GM12865 (cell line): ENCODE data around the gene ACSL3.
"Not testable (repeated sequence)": the region's sequence is repeated elsewhere in the genome, so short reads cannot be mapped to it uniquely, and the experiment has no call there.

ENCODE experiments used
- DNase-seq: peaks from one replicate; pipeline ENCODE4 v3.0.0; 2010; ENCODE audit warnings: low read depth
- H3K4me3 ChIP-seq: 2 replicates; pipeline ENCODE4 v1.5.1; 2011; ENCODE audit warnings: mild to moderate bottlenecking, low read depth, low read length, control low read depth
- CTCF ChIP-seq: IDR thresholded peaks from 2 replicates; pipeline ENCODE4 v1.5.1; 2011; ENCODE audit warnings: low read length, control low read depth, low read depth, inconsistent platforms; ENCODE audit not compliant: insufficient read depth; ENCODE audit errors: missing control alignments

ACSL3 gene

GRCh38 chr2:222840060-222840802 lies 20.6 kb upstream of the ACSL3 start:
- H3K4me3 ChIP-seq, result no peak overlapping the region
- no peak for TF ChIP-seq CTCF

GRCh38 chr2:222842491-222843174 lies 18.2 kb upstream of the ACSL3 start:
- no peak for TF ChIP-seq CTCF
- no peak overlapping the region for H3K4me3 ChIP-seq
- DNase-seq, result no peak

More at GRCh38 chr2:222840060-222840802, 20.6 kb upstream of the ACSL3 start:
- DNase-seq, result no peak

GRCh38 chr2:222844323-222844722 lies 16.5 kb upstream of the ACSL3 start:
- DNase-seq, result no peak
- no peak overlapping the region for H3K4me3 ChIP-seq
- no peak for TF ChIP-seq CTCF

GRCh38 chr2:222845314-222845713 lies 15.5 kb upstream of the ACSL3 start:
- DNase-seq, H3K4me3 ChIP-seq: not testable (repeated sequence)

- TF ChIP-seq CTCF, result no peak
- DNase-seq, result no peak
- H3K4me3 ChIP-seq, result no peak overlapping the region
Observed at GRCh38 chr2:222846003-222846402, 14.8 kb upstream of the ACSL3 start.

- not testable (repeated sequence) for H3K4me3 ChIP-seq, DNase-seq
Observed at GRCh38 chr2:222848031-222848430, 12.8 kb upstream of the ACSL3 start.

- no peak overlapping the region for H3K4me3 ChIP-seq
- TF ChIP-seq CTCF, result no peak
- no peak for DNase-seq
Observed at GRCh38 chr2:222848862-222849261, 12.0 kb upstream of the ACSL3 start.

- TF ChIP-seq CTCF, result no peak
Observed at GRCh38 chr2:222851956-222852617, 8.7 kb upstream of the ACSL3 start.

More at GRCh38 chr2:222851956-222852617, 8.7 kb upstream of the ACSL3 start:
- H3K4me3 ChIP-seq, result no peak overlapping the region
- no peak for DNase-seq
